ENCODE measurements around the gene ADAMTS14. TPM values are rescaled to one million over a fixed set of nuclear protein-coding genes. Genes with fewer than 3 reads are reported as not detected.
A peak's percentile ranks its signal among the peaks of the same experiment; 100 is the strongest.

Gene ADAMTS14
- total RNA-seq, 1 donor from 2014 or later = 1.9 TPM

DNA sequence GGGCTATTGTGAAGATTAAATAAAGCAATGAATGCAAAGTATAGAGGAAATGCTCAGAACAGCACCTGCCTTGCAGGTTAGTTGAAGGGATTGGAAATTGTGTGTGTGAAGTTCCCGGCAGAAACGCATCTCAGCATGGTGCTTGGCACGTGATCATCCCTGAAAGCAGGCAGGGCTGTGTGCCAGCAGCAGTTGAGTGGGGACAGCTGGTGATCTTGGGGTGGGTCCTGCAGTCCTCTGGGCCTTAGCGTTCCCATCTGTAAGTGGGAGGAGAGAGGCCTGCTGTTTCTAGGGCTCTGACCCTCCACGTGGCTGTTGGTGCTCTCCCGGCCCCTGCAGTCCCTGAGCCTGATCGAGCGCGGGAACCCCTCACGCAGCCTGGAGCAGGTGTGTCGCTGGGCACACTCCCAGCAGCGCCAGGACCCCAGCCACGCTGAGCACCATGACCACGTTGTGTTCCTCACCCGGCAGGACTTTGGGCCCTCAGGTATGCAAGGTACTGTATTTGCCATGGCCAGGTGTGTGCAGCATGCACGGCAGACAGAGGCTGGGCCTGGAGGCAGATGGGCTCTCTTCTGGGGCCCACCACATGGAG is 57.6 kb downstream of the ADAMTS14 start:
- no peak for DNase-seq (ENCODE audit: low read depth)

DNA sequence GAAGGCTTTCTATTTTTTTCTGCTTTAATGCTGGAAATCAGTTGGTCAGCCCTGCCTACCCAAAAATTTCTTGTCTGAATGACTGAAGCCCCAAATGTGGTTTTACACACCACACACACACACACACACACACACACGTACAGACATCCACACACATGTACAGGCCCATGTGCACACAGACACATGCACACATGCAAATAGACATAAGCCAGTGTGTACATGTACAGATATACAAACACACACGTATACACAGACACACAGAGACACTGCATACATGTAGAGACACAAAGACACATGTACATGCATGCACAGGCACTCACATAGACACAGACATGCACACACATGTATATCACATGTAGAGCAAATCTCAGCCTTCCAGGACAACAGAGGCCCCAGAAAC is 58.6 kb downstream of the ADAMTS14 start:
- DNase-seq (ENCODE audit: low read depth) = no peak

DNA sequence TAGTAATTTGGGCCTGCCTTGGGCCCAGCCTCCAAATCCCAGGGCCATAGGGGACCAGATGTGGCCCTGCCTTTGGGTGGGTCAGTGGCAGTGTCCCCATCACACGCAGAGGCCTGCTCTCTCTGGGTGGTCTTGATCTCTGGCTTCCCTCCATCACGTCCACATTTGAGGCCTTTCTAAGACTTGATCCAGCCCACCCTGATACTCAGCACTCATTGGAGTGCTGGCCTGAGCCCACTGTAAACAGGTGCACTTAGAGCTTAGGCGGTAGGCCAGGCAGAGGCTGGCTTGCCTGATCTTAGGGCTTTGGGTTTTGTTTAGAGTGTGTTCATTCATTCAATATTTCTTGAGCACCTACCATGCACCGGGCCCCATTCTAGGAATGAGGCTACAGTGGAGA is 60.3 kb downstream of the ADAMTS14 start:
- no peak for DNase-seq (ENCODE audit: low read depth)

DNA sequence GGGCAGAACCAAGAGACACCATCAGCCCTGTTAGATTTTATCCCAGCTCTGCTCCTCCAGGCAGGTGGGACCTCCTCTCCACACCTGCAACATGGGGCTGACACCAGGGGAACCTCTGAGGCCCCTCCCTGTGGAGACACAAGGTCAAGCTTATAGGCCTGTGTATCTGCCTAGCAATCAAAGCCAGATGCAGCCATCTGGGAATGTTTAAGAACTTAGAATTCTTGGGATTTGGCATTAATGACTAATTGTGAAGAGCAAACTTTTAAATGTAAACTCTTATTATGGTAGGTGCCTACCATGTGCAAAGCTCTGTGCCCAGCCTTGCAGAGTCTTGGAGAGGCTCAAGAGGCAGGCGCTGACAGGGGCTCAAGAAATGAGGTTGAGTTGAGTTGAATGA is 60.7 kb downstream of the ADAMTS14 start:
- DNase-seq (ENCODE audit: low read depth) = no peak

DNA sequence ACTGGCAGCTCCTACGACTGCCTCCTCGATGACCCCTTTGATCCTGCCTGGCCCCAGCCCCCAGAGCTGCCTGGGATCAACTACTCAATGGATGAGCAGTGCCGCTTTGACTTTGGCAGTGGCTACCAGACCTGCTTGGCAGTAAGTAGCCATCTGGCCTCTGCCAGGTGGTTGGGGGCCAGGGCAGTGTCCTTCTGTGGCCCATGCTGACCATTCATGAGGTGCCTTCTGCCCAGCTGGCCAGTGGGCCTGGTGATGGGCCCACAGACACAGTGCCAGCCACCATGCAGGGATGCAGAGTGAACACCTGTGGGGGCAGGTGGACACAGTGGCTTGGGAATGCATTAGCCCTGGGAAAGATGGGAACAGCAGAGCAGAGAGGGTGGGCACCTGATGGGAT is 62.9 kb downstream of the ADAMTS14 start:
- no peak for DNase-seq (ENCODE audit: low read depth)

DNA sequence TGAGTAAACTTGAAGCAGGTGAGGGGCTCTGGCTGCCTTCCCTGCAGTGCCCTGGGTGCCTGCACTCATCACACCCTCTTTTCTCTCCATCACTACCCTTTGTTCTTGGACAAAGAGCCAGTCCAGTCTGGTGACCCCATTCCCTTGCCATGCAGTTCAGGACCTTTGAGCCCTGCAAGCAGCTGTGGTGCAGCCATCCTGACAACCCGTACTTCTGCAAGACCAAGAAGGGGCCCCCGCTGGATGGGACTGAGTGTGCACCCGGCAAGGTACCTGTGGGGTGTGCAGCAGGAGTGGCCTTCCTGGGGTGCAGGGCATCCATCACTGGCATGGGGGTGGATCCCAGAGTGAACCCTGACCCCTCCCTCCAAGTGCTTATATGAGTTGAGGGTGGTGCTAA is 64.2 kb downstream of the ADAMTS14 start:
- no peak for DNase-seq (ENCODE audit: low read depth)

DNA sequence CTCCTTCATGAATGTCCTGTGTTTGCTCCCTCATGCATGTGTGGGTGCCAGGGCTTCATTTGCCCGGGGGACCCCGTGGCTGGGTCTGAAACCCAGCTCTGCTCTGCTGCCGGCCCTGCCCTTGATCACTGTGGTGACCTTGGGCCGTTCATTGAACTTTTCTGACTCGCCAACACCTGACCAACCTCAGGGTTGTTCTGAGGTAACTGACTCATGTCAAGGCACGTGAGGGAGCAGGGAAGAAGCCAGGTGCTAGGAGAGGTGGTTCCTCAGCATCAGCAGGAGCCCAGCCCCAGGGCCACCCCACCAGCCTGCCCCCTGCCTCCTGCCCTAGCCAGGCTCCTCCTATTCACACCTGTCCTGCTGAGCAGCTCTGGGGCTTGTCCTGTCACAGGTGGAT is 64.9 kb downstream of the ADAMTS14 start:
- DNase-seq (ENCODE audit: low read depth) = no peak

DNA sequence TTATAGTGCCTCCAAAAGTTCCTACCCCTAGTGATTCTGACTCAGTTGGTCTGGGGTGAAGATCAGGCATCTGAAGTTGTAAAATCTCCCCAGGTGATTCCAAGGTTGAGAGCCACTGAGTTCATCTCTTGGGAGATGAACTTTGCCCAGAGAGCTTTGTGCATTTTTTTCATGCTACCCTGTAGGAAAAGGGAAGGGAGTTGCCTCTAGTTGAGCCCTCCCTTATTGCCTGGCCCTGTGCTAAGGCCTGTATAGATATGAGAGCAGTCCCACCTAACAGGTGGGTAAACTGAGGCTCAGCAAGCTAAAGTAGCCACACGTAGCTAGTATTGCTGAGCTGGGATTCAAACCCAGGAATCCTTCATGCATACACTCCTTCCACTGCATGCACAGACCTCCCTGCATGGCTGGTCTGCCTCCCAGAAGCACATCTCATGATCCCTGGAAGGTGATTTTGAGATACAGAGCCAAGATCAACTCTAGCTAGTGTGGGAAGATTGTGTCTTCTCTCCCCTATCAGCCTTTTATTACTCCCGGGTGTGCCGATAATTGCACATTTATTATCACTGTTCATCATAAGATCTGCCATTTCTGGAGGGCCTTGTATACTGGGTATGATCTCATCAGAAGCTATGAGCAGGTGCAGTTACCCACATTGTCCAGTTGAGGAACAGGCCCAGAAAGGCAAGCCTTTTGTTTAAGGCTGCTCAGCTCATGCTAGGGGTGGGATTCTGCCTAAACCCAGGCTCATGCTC is 65.9 kb downstream of the ADAMTS14 start:
- no peak for DNase-seq (ENCODE audit: low read depth)

DNA sequence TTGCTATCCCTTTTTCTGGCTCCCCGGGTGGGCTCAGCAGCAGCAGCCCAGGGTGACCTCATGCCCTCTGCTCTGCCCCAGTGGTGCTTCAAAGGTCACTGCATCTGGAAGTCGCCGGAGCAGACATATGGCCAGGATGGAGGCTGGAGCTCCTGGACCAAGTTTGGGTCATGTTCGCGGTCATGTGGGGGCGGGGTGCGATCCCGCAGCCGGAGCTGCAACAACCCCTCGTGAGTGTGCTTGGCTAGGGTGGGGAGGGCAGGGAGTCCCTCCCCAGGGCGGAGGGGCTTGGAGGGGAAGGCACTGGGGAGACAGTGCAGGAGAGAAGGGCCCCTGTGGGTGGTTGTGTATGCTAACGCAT is 66.4 kb downstream of the ADAMTS14 start:
- no peak for DNase-seq (ENCODE audit: low read depth)

DNA sequence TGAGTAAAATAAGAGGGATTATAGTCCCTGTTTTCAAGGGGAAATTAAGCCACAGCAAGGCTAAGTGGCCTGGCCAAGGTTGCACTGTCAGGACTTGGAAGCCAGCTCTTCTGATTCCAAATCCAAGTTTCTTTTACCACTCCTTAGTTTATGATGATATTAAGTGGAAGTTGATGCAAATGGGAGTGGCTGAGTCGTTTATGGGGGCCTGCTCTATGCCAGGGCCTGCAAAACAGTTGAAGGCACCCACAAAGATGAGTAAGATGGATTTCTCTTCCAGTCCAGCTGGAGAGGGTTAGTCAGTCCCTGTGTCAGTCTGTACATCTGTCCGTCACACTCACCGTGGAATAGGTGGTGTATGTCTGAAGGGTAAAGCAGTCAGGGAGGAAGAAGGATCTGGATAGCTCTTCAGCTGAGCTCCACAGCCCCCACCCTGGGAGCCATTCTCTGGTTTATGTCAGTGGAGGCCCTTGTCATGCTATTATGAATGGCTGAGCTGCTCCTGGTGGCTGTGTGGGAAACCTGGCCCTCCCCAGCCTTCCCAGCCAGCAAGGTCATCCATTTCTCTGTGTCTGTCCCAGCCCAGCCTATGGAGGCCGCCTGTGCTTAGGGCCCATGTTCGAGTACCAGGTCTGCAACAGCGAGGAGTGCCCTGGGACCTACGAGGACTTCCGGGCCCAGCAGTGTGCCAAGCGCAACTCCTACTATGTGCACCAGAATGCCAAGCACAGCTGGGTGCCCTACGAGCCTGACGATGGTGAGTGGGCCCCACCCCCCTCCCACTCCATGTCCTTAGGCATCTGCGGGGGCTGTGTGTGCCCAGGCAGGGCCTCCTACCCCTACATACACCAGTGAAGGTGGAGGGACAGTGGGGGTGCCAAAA is 68.3 kb downstream of the ADAMTS14 start:
- DNase-seq (ENCODE audit: low read depth) = no peak

DNA sequence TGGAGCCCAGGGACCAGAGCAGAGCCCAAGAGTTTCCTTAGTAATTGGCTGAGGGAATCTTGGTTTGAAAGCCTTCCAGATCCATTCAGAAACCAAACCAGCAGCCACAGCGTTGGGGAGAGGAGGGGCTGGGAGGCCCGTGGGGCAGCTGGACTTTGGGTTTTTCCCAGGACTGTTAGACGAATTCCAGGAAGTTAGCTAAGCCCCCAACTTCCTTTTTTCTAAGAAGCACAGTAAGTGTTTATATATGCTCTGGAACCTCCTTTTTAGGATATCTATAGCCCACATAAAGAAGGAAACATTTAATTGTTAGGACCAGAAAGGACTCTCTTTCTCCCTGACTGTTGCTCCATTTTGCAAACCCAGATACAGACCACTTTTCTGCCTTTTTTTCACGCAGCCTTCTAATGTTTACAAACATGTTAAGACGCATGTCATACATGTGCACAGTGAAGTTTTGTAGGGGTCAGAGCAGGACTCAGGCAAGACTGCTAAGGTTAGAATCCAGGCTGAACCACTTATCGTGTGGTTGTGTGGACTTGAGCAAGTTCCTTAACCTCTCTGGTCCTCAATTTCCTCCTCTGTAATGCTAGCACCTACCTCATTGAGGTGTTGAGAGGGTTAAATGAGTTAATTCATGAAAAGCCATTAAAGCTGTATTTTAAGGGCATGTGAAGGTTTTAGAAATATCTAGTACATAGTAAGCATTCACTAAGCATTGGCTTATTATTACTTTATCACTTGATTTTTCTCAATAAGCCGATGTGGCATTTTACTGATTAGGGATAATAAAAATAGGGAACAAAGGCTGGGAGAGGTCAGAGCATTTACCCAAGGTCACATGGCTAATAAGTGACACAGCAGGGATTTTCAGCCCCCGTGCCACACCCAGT is 70.5 kb downstream of the ADAMTS14 start:
- DNase-seq (ENCODE audit: low read depth) = peak; percentile 49

DNA sequence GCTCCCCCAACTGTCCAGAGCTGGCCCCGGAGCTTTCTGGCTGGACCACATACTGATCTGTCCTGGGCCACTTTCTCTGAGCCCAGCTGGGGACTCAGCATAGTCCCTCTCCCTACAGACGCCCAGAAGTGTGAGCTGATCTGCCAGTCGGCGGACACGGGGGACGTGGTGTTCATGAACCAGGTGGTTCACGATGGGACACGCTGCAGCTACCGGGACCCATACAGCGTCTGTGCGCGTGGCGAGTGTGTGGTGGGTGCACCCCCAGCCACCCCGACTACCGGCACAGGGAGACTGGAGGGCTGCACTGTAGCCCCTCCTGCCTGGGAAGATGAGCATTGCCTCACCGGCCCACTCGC is 71.1 kb downstream of the ADAMTS14 start:
- DNase-seq (ENCODE audit: low read depth) = no peak

DNA sequence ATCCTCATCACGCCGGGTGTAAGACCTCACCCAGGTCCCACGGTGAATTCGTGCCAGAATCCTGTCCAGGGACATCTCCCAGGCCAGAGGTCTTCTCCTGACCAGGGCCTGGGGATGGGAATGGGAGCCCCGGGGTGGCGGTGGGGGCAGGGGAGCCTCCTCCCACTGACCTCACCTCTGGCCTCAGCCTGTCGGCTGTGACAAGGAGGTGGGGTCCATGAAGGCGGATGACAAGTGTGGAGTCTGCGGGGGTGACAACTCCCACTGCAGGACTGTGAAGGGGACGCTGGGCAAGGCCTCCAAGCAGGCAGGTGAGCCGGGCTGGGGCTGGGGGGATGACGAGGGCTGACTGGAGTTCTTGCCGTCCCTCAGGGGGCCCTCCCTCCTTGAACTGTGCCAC is 71.6 kb downstream of the ADAMTS14 start:
- no peak for DNase-seq (ENCODE audit: low read depth)

DNA sequence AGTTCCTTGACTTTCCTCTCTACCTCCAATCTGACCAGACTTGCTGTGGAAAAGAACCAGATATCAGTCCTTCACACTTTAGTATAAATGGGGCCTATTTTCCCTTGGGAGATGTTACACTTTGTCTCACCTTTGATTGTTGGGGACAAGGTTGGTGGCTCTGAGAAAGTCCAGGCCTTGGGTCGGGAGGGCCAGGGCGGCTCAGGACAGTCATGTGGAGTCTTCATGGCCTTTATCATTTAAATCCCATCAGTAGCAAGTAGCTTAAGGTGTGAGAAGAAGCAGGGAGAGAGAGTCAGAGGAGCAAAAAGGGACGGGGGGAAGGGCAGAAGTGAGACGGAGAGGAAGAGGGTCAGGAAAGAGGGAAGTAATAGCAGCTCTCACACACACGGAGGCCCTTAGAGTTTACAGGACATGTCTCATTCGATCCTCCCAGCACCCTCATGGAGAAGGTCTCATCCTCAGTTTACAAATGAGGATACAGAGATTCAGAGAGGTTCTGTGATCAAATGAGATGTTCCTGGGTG is 72.4 kb downstream of the ADAMTS14 start:
- no peak for DNase-seq (ENCODE audit: low read depth)

DNA sequence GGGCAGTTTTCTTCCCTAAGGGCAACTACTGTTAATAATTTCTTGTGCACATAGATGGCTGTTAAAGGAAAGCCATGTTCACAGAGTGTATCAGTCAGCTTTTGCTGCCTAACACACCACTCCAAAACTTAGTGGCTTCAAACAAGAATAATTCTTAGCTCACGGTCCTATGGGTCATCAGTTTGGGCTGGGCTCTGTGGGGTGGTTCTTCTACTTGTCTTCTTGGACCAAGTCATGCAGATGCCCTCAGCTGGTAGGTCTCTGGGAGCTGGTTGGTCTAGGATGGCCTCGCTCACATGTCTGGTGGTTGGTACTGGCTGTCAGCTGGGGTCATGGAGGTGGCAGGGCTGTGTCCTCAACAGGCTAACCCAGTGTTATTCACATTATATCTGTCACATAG is 73.2 kb downstream of the ADAMTS14 start:
- no peak for DNase-seq (ENCODE audit: low read depth)

DNA sequence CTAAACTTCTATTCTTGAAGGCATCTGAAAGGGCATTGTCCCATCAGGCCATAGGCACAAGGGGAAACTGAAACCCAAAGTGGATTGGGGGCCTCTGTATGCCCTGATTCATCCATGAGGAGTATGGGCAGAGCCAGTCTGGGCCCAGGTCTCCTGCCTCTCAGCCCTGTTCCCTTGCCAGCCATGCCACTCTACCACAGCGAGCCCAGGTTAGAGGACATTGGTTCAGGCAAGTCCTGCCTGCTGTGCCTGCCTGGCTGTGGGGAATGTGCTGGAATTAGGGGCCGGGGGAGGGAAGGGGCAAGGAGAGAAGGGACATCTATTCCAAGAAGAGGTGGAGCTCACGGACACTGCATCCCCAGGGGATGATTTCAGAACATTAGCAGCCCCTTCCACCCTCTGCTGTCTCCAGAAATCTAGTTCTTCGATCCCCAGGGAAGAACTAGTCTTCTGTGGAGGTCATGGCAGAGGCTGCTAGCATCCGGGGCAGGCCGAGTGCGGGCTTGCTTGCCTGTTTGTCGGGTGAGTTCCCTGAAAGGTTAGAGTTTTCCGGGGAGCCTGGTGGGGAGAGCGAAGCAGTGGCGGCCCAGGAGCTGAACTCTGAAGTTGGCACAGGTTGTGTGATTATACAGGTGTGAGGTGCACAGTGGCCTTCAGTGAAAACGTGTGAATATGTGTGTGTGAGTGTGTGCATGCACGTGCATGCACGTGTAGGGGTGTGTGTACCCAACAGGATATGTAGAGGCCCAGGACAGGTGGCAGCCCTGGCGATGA is 75.1 kb downstream of the ADAMTS14 start:
- DNase-seq (ENCODE audit: low read depth) = no peak

DNA sequence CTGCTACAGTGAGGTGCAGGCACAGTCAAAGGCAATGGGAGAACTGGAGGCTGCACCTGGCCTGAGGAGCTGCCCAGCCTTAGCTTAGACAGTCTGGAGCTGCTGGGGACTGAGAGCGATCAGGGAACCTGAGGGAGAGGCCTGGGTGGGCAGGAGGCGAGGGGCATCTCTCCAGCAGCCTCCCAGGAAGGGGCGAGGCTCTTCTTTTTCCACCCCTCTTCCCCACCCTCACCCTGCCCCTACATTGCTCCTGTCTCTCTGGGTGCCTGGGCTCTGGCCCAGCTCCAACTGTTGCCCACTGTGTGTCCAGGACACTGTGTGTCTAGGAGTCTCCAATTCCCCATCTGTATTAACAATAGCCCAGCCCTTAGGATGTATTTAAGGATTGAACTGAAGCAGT is 76.0 kb downstream of the ADAMTS14 start:
- no peak for DNase-seq (ENCODE audit: low read depth)

DNA sequence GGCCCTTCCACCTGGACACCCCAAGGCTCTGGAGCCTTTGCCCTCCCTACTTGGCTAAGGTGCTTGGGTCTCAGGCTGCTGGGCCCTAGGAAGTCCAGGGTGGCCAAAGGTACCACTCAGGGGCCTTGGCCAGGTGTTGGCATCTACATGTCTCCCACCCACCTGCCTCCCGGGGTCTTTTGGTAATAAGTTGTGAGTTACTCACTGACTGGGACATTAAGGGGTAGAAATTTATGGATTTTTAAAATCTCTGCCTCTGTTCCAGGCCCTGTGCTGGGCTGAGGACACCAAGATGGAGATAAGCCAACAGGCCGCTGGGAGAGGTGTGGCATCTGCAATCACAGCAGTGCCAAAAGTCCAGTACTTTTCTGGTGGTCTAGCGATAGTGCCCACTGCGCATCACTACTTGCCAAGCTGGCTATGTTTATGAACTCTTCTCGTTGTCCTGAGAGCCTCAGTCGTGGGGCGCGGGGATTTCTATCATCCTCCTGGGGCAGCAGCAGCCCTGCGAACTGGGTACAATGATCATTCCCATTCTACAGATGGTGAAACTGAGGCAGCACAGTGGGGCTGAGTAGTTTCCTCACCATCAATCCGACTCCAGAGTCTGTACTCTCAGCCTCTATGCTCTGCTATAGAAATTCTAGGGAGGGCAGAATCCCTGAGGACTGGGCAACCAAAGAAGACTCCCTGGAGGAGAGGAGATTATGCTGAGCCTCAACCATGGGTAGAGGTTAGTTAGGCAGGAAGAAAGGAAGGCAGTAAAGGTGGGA is 76.7 kb downstream of the ADAMTS14 start:
- no peak for DNase-seq (ENCODE audit: low read depth)

DNA sequence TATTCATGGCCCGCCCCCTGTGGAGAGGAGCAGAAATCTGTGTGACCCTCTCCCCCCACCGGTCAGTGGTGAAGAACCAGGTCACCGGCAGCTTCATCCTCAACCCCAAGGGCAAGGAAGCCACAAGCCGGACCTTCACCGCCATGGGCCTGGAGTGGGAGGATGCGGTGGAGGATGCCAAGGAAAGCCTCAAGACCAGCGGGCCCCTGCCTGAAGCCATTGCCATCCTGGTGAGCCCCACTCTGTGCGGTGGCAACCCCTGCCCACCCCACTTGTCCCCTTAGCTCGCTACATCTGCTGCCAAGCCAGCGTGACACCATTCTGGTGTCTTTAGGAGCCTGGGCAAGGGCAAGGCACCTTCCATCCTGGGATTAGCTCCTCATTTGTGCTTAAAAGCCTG is 77.5 kb downstream of the ADAMTS14 start:
- DNase-seq (ENCODE audit: low read depth) = no peak

DNA sequence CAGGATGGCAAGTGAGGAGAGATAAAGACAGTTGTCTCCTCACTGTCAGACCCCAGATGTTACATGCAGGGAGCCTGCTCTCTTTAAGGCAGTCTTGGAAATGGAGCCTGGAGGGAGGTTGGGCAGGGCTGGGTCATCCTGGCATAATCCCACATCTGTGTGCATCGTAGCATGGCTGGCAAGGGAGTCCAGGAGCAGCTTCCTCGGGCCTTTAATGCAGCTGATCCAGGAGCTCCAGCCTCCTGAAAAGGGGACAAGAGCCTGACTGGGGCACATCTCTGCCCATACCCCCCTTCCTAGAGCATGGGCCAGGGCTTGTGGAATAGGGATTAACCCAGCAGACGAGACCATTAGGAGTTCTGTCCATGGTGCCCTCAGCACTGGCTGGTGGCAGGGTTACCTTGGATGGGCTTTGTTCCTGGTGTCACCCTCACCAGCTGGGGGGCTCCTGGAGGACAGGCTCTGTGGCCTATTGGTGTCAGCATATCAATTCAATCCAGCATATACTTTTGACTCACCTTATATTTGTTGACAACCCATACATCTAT is 77.9 kb downstream of the ADAMTS14 start:
- DNase-seq (ENCODE audit: low read depth) = no peak

Measured in renal cortical epithelial cell (primary cell).